Measurements from ENCODE around the gene LRRC8C.

Gene LRRC8C

GRCh38 chr1:89732643-89733222 lies 99.8 kb downstream of the LRRC8C start:
- DNase-seq (ENCODE audit: low spot score): no peak

DNA sequence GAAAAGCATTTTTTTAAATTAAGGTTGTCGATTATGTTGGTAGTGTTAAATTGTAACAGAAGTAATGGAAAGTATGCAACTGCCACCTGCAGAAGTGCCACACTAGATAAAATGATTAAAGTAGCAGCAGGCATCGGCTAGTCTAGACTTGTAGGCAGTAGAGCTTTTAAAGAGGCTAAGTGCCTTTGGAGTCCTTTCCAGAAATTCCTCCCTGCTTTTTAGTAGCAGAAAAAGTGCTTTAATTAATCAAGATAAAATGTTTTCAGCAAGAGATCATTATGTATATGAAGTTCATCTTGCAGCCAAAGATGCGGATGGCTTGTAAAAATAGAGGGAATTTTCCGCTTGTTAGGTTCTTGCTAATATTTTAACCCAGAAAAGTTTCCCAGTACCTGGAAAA lies 100.8 kb downstream of the LRRC8C start:
- DNase-seq (ENCODE audit: low spot score): no peak

DNA sequence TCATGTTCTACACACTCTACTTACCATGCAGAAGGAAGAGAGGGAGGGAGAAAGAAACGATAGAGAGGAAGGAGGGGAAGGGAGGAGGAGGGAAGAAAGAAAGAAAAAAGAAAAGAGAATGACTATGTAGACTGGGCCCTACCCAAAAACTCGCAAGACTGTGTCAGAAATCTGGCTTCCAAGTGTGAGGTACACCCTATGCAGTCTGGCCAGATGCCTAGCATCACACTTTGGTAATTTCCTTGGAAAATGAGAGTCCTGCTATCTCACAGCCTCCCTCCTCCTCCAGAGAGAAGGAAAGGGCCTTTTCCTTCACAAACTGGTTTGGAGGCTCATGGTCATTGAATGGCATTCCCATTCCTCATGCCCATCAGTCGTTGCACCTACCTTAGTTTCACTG lies 101.5 kb downstream of the LRRC8C start:
- DNase-seq (ENCODE audit: low spot score): no peak

GRCh38 chr1:89735479-89735878 lies 102.6 kb downstream of the LRRC8C start:
- DNase-seq (ENCODE audit: low spot score): no peak

DNA sequence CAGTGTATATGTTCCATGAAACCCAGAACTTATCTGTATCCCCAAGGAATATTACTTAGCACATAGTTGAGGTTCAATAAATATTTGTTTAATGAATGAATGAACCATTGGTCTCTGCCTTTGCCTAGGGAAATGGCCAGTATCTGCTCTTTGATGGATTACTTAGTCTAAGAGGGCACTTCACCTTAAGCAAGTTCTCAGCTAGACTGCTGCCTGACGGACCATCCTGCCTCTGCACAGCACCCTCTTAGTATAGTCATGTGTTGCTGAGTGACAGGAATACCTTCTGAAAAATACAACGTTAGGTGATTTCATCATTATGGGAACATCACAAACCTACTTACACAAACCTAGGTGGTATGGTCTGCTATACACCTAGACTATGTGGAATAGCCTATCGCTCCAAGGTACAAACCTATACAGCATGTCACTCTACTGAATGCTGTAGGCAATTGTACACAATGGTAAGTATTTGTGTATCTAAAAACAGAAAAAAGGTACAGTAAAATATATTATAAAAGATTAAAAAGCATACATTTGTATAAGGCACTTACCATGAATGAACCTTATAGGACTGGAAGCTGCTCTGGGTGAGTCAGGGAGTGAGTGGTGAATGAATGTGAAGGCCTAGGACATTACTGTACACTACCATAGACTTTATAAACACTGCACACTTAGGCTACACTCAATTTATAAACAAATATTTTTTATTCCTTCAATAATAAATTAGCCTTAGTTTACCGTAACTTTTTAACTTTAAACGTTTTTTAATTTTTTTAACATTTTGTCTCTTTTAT lies 104.2 kb downstream of the LRRC8C start:
- DNase-seq (ENCODE audit: low spot score): no peak

- DNase-seq (ENCODE audit: low spot score): no peak
Observed at GRCh38 chr1:89737985-89738510, 105.1 kb downstream of the LRRC8C start.

- no peak for DNase-seq (ENCODE audit: low spot score)
Observed at GRCh38 chr1:89739013-89739843, 106.3 kb downstream of the LRRC8C start.

GRCh38 chr1:89739844-89740216 lies 106.9 kb downstream of the LRRC8C start:
- DNase-seq (ENCODE audit: low spot score): no peak

- DNase-seq (ENCODE audit: low spot score): no peak
Observed at GRCh38 chr1:89743788-89744187, 110.9 kb downstream of the LRRC8C start.

- no peak for DNase-seq (ENCODE audit: low spot score)
Observed at GRCh38 chr1:89746424-89747149, 113.7 kb downstream of the LRRC8C start.

DNA sequence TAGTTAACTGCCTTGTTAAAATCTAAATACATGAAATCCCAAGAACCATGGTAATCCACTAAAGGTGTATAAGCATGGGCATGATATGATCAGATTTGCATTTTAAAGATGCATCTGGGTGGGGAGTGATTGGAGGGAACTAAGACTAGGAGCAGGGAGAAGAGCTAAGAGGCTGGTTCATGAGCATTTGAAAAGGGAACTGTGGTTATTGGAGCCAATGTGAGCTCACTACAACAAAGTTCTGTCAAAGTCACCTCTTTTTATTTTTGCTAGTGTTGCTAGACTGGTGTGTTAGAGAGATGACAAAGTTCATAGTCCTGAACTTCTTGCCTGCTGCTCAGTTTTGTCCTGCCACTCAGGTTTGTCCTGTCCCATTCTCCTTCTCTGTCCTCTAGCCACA lies 120.8 kb downstream of the LRRC8C start:
- no peak for DNase-seq (ENCODE audit: low spot score)

DNA sequence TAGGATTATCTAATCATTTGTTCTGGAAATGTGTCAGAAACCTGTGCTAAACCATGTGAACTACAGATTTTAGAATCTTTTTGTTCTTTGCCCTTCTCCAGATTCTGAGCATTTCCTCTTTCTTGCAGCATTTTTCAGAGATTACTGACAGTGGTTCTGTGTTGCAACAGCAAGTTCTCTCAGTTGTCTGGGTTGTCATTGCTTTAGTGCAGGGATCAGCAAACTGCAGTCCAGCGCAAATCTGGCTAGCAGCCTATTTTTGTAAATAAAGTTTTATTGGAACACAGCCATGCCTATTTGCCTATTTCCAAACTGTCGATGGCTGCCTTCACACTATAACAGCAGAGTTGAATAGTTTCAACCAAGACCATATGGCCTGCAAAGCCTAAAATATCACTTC lies 121.6 kb downstream of the LRRC8C start:
- DNase-seq (ENCODE audit: low spot score): peak; percentile 66

- DNase-seq (ENCODE audit: low spot score): no peak
Observed at GRCh38 chr1:89755591-89755990, 122.7 kb downstream of the LRRC8C start.

DNA sequence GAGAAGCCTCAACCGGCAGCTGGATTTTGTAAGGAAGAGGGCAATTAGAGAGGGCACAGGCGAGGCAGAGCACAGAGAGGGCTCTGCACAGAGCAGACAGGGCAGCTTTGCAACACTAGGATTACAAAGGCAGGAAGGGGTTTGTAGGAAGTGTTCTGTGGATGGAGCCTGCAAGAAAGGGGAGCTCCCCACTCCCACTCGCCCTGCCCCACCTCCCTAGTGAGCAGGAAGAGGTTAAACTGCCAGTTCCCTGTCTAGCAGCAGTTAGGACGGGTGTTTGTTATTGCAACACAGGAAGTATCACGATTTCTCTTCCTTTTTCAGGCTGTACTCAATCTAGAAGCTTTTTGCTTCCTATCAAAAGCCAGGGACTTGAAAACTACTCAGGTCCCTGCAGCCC lies 124.6 kb downstream of the LRRC8C start:
- DNase-seq (ENCODE audit: low spot score): peak; percentile 70

GRCh38 chr1:89758156-89758555 lies 125.2 kb downstream of the LRRC8C start:
- DNase-seq (ENCODE audit: low spot score): no peak

DNA sequence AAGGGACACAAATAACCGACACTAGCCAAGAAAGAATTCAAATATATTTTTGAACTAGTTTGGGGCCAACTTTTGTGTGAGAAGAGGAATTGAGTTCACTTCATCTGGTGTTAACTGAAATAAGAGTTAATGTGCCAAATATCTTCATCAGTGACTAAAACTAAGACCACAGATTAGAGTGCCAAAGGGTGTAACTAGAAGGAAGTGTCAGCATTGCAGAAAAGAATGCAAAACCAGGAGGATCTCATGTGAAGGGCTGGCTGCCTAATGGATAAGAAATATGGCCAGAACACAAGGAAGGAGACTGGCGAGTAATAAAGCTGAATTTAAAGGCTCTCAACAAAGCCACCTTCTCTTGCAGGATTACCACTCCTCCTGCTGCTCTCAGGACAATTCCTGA lies 126.1 kb downstream of the LRRC8C start:
- no peak for DNase-seq (ENCODE audit: low spot score)

DNA sequence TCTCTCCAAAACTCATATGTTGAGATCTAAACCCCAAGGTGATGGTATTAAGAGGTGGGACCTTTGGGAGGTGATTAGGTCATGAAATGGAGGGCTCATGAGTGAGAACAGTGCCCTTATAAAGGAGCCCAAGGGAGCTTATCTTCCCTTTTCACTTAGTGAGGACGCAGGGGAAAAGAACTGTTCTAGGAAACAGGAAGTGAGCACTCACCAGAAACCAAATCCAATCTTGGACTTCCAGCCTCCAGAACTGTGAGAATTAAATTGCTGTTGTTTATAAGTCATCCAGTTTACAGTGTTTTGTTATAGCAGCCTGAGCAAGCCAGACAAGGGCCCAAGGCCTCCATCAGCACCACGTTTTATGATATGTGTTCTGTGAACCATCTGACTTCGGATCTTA lies 127.6 kb downstream of the LRRC8C start:
- peak; percentile 54 for DNase-seq (ENCODE audit: low spot score)

DNA sequence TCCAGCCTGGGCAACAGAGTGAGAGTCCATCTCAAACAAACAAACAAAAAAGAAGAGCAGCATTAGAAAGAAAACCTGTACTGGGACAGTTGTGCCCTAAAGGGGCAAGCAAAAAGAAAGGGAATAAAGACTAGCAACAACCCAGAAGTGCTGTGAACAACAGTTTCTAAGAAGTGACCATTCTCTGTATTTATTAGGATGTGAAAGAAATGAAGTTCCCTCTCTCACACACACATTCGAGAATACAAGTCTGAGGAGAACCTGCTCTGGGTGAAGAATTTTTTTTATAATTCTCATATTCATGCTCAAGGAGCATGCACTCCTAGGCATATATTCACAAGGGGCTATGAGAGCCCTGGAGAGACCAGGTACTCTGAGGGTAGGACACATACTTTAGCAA lies 128.4 kb downstream of the LRRC8C start:
- no peak for DNase-seq (ENCODE audit: low spot score)

GRCh38 chr1:89761901-89762300 lies 129.0 kb downstream of the LRRC8C start:
- DNase-seq (ENCODE audit: low spot score): no peak

GRCh38 chr1:89762386-89762778 lies 129.5 kb downstream of the LRRC8C start:
- DNase-seq (ENCODE audit: low spot score): no peak

DNA sequence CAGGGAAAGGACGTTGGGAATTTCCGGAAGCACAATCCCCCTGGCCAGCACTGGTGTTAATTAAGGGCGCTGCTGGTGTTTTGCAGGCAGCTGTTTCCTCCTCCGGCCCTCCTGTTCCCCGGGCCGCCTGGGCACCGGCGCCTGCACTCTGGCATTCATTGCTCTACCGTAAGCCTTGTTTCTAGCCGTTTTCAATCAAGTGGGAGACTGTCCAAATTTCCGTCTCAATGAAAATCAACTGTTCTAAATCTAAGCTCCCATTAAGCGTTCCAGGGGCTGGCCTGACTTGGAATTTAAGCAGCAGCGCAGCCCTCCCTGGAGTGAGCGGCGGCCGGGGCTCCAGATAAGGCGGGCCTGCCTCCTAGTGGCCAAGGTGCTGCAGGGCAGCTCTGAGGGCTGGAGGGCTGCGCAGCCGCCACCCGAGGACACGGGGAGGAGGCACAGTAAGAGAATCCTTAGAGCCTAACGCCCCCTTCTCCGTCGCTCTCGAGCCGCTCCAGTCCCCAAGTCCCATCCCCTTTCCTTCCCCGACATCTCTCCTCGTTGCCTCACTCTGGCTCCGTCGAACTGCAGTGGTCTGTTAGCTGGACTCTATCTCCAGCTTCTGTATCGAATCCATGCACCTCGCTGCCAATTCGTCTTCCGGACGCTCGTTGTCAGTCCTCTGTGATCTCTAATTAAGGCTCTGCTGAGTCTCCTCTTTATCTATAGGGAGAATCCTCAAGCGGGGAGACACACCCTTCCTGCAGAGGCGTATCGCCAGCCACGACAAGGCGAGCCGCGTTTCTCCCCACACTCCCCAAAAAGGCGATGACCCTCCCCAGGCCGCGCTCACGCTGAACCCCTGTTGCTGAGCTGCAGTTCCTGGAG lies 130.1 kb downstream of the LRRC8C start:
- peak; percentile 86 for DNase-seq (ENCODE audit: low spot score)

Data from pons (tissue), 1 donor.